Neural cell (in vitro differentiated cells): ENCODE measurements around the gene CGNL1. TPM values are rescaled to one million over a fixed set of nuclear protein-coding genes. Genes with fewer than 3 reads are reported as not detected.

ENCODE experiments used
- H2AFZ ChIP-seq: fragments of 200-600, 300-800 bp; sonication (generic), shearing (Covaris generic); 2 replicates; pipeline ENCODE4 v1.6.0; 2014; ENCODE audit warnings: low read depth, mild to moderate bottlenecking, antibody characterized with exemption, low read length, moderate library complexity
- H3F3A ChIP-seq: fragments of 200-600 bp; shearing (Covaris generic); 2 replicates; pipeline ENCODE4 v1.6.1; 2016; ENCODE audit warnings: mild to moderate bottlenecking, moderate library complexity, mixed read lengths, antibody characterized with exemption, low read length; ENCODE audit not compliant: insufficient read depth, poor library complexity, severe bottlenecking
- H3K27ac ChIP-seq: fragments of 200-600, 300-800 bp; sonication (generic), shearing (Covaris generic); 2 replicates; pipeline ENCODE4 v1.5.1; 2014; ENCODE audit warnings: mild to moderate bottlenecking, low read length, moderate library complexity
- H3K27me3 ChIP-seq: fragments of 300-800, 200-600 bp; sonication (generic), shearing (Covaris generic); 2 replicates; pipeline ENCODE4 v1.6.0; 2014; ENCODE audit warnings: mild to moderate bottlenecking, low read depth, low read length, moderate library complexity; ENCODE audit not compliant: insufficient read depth
- H3K36me3 ChIP-seq: fragments of 300-800, 200-600 bp; sonication (generic), shearing (Covaris generic); 2 replicates; pipeline ENCODE4 v1.5.1; 2014; ENCODE audit warnings: mild to moderate bottlenecking, antibody characterized with exemption, low read length, moderate library complexity; ENCODE audit not compliant: insufficient read depth
- H3K4me2 ChIP-seq: fragments of 300-800, 200-600 bp; sonication (generic), shearing (Covaris generic); 2 replicates; pipeline ENCODE4 v1.6.0; 2014; ENCODE audit warnings: mild to moderate bottlenecking, low read length
- H3K4me3 ChIP-seq: fragments of 300-800, 200-600 bp; sonication (generic), shearing (Covaris generic); 2 replicates; pipeline ENCODE4 v1.5.1; 2014; ENCODE audit warnings: mild to moderate bottlenecking, low read length, moderate library complexity
- H3K79me2 ChIP-seq: fragments of 200-600 bp; shearing (Covaris generic); replicated peaks from 2 replicates; pipeline ENCODE4 v1.6.0; 2014; ENCODE audit warnings: mild to moderate bottlenecking, low read length, moderate library complexity; ENCODE audit not compliant: insufficient read depth
- H3K9ac ChIP-seq: fragments of 300-800, 200-600 bp; sonication (generic), shearing (Covaris generic); 2 replicates; pipeline ENCODE4 v1.6.1; 2016; ENCODE audit warnings: mild to moderate bottlenecking, low read length, mixed read lengths
- H3K9me2 ChIP-seq: fragments of 200-600 bp; shearing (Covaris generic); 2 replicates; pipeline ENCODE4 v1.6.1; 2016; ENCODE audit warnings: mild to moderate bottlenecking, low read length, mixed read lengths; ENCODE audit not compliant: insufficient read depth
- H3K9me3 ChIP-seq: fragments of 200-600, 300-800 bp; sonication (generic), shearing (Covaris generic); 2 replicates; pipeline ENCODE4 v1.6.1; 2016; ENCODE audit warnings: mild to moderate bottlenecking, mixed run types, low read length, moderate library complexity, mixed read lengths
- H4K20me1 ChIP-seq: fragments of 200-600 bp; shearing (Covaris generic); 2 replicates; pipeline ENCODE4 v1.6.1; 2016; ENCODE audit warnings: mild to moderate bottlenecking, mixed run types; ENCODE audit not compliant: insufficient read depth
- EP300 ChIP-seq: fragments of 450-650 bp; conservative IDR thresholded peaks from 2 replicates; pipeline ENCODE4 v1.6.1; 2014; ENCODE audit warnings: antibody characterized with exemption, mild to moderate bottlenecking, moderate library complexity; ENCODE audit not compliant: poor library complexity, severe bottlenecking
- EZH2 ChIP-seq: fragments of 200-600, 300-800 bp; shearing (Covaris generic), sonication (generic); IDR thresholded peaks from 2 replicates; pipeline ENCODE4 v1.6.1; 2014; ENCODE audit warnings: antibody characterized with exemption, low read length, borderline replicate concordance, mild to moderate bottlenecking; ENCODE audit not compliant: insufficient read depth, poor library complexity, severe bottlenecking
- MXI1 ChIP-seq: fragments of 450-650 bp; conservative IDR thresholded peaks from 2 replicates; pipeline ENCODE4 v1.6.1; 2014; ENCODE audit warnings: antibody characterized with exemption, mild to moderate bottlenecking; ENCODE audit not compliant: poor library complexity, severe bottlenecking
- POLR2AphosphoS5 ChIP-seq: IDR thresholded peaks from 2 replicates; pipeline ENCODE4 v1.6.1; 2012
- RAD21 ChIP-seq: fragments of 450-650 bp; conservative IDR thresholded peaks from 2 replicates; pipeline ENCODE4 v1.6.1; 2014; ENCODE audit warnings: antibody characterized with exemption, mild to moderate bottlenecking, moderate library complexity
- SMC3 ChIP-seq: fragments of 450-650 bp; conservative IDR thresholded peaks from 2 replicates; pipeline ENCODE4 v1.6.1; 2014; ENCODE audit warnings: antibody characterized with exemption, mild to moderate bottlenecking, moderate library complexity; ENCODE audit not compliant: poor library complexity
- TAF1 ChIP-seq: IDR thresholded peaks from 2 replicates; pipeline ENCODE4 v1.6.1; 2012; ENCODE audit warnings: low read depth
- polyA plus RNA-seq: library from polyadenylated mRNA; depleted of rRNA; stranded (reverse); fragments of >200 nt; gene quantifications from 2 replicates; pipeline ENCODE4 v1.2.3, GENCODE V29; 2014
- TF ChIP-seq, protein P1 (sequence below): fragments of 450-650 bp; IDR thresholded peaks from 2 replicates; pipeline ENCODE4 v1.5.1; 2014; ENCODE audit warnings: antibody characterized with exemption, mild to moderate bottlenecking, moderate library complexity; ENCODE audit not compliant: poor library complexity, severe bottlenecking
- TF ChIP-seq, protein P2 (sequence below): IDR thresholded peaks from 2 replicates; pipeline ENCODE4 v1.6.1; 2012; ENCODE audit warnings: borderline replicate concordance

CGNL1 gene
- polyA plus RNA-seq, 1 donor from 2014 or later, result 0.26 TPM

DNA sequence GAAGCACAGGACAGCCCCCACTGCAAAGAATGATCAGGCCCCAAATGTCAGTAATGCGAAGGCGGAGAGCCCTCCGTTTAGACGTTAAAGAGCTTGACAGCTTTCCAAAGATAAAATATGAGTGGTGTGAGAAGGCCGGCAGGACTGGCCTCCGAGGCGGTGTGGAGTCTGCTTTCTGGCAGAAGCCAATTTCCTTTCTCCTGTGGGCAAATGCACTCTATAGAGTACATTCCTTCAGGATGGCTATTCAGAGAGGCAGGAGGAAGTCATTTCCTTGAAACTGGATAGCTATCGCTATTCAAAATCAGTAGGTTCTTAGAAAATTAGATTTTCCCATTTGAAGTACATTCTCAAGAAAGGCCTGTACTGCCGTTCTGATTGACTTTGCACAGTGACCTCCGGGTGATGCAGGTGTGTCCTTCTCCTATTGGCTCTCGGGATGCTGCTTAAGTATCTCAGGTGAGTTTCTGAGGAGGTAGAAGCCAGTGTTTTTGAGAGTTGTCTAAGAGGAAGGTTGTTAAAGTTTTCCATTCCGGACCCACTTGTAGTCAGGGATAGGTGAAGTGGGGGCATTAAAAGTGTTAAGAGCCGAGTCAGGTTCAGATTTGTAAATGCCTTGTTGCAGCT, 142.6 kb downstream of the CGNL1 start:
- H3K4me2 ChIP-seq, result no peak overlapping the region
- H3K9ac ChIP-seq, result no peak overlapping the region
- H3K79me2 ChIP-seq, result no peaks in the 10 kb centered on the region
- H2AFZ ChIP-seq, result no peak overlapping the region
- no peaks in the 10 kb centered on the region for H4K20me1 ChIP-seq
- H3K9me3 ChIP-seq, result no peaks in the 10 kb centered on the region
- H3K9me2 ChIP-seq, result no peaks in the 10 kb centered on the region
- no peak for TF ChIP-seq SMC3
- TF ChIP-seq, protein P1, sequence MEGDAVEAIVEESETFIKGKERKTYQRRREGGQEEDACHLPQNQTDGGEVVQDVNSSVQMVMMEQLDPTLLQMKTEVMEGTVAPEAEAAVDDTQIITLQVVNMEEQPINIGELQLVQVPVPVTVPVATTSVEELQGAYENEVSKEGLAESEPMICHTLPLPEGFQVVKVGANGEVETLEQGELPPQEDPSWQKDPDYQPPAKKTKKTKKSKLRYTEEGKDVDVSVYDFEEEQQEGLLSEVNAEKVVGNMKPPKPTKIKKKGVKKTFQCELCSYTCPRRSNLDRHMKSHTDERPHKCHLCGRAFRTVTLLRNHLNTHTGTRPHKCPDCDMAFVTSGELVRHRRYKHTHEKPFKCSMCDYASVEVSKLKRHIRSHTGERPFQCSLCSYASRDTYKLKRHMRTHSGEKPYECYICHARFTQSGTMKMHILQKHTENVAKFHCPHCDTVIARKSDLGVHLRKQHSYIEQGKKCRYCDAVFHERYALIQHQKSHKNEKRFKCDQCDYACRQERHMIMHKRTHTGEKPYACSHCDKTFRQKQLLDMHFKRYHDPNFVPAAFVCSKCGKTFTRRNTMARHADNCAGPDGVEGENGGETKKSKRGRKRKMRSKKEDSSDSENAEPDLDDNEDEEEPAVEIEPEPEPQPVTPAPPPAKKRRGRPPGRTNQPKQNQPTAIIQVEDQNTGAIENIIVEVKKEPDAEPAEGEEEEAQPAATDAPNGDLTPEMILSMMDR, result no peak
- no peak for TF ChIP-seq EP300
- no peak for TF ChIP-seq EZH2
- TF ChIP-seq TAF1, result no peak
- no peak for TF ChIP-seq POLR2AphosphoS5
- TF ChIP-seq MXI1, result no peak
- TF ChIP-seq, protein P2, sequence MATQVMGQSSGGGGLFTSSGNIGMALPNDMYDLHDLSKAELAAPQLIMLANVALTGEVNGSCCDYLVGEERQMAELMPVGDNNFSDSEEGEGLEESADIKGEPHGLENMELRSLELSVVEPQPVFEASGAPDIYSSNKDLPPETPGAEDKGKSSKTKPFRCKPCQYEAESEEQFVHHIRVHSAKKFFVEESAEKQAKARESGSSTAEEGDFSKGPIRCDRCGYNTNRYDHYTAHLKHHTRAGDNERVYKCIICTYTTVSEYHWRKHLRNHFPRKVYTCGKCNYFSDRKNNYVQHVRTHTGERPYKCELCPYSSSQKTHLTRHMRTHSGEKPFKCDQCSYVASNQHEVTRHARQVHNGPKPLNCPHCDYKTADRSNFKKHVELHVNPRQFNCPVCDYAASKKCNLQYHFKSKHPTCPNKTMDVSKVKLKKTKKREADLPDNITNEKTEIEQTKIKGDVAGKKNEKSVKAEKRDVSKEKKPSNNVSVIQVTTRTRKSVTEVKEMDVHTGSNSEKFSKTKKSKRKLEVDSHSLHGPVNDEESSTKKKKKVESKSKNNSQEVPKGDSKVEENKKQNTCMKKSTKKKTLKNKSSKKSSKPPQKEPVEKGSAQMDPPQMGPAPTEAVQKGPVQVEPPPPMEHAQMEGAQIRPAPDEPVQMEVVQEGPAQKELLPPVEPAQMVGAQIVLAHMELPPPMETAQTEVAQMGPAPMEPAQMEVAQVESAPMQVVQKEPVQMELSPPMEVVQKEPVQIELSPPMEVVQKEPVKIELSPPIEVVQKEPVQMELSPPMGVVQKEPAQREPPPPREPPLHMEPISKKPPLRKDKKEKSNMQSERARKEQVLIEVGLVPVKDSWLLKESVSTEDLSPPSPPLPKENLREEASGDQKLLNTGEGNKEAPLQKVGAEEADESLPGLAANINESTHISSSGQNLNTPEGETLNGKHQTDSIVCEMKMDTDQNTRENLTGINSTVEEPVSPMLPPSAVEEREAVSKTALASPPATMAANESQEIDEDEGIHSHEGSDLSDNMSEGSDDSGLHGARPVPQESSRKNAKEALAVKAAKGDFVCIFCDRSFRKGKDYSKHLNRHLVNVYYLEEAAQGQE, result no peak
- no peak for TF ChIP-seq RAD21
- no peak overlapping the region for H3K4me3 ChIP-seq
- no peak overlapping the region for H3K27ac ChIP-seq
- H3K27me3 ChIP-seq, result no peaks in the 10 kb centered on the region
- H3K36me3 ChIP-seq, result no peaks in the 10 kb centered on the region
- H3F3A ChIP-seq, result no peaks in the 10 kb centered on the region

DNA sequence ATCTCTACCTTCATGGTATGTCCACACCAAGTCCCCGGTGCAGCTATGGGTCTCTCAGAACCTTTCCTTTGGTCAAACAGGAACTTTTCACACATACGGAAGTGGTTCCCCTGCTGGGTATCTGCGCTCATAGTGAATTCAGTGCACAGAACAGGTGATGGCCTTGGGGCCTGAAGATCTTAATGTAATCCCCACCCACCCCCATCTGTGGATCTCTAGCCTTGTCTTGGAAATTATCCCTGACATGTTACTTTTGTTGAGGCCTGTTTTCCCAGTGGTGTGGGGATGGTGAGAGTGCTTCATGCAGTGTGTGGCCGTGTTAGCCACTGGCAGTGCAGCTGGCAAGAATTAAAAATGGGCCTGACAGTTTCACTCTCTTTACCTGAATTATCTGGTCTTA, 143.5 kb downstream of the CGNL1 start:
- H3K9me3 ChIP-seq, result no peaks in the 10 kb centered on the region
- no peak overlapping the region for H3K4me3 ChIP-seq
- no peaks in the 10 kb centered on the region for H3K79me2 ChIP-seq
- H3K9ac ChIP-seq, result no peak overlapping the region
- TF ChIP-seq EZH2 (no peak), EP300 (no peak), SMC3 (no peak), MXI1 (no peak)
- TF ChIP-seq, protein P2, result no peak
- TF ChIP-seq, protein P1, result no peak
- H3K4me2 ChIP-seq, result no peak overlapping the region
- no peaks in the 10 kb centered on the region for H3K27me3 ChIP-seq
- H3K27ac ChIP-seq, result no peak overlapping the region
- H3F3A ChIP-seq, result no peaks in the 10 kb centered on the region
- H3K9me2 ChIP-seq, result no peaks in the 10 kb centered on the region
- H4K20me1 ChIP-seq, result no peaks in the 10 kb centered on the region
- no peaks in the 10 kb centered on the region for H3K36me3 ChIP-seq
- no peak overlapping the region for H2AFZ ChIP-seq
